Upper lobe of left lung (tissue), 6 donors: ENCODE measurements around the gene ANXA10. TPM values are rescaled to one million over a fixed set of nuclear protein-coding genes. Genes with fewer than 3 reads are reported as not detected.

ENCODE experiments used
- ATAC-seq, 2 donors: fragments of 200-7000 bp; cut with Tn5 transposase; one replicate each; pipeline ENCODE4 v1.9.1; 2022; ENCODE audit warnings: mild to moderate bottlenecking in 2 of 2, moderate library complexity in 2 of 2; ENCODE audit not compliant: low FRiP score in 2 of 2
- DNase-seq, 2 donors: peaks; one replicate each; pipeline ENCODE4 v3.0.0-alpha.2; 2019 to 2020
- H3K27ac ChIP-seq, 4 donors: fragments of 200-600 bp; sonication (generic); one replicate each; pipeline ENCODE4 v1.5.1; 2016 to 2019
- H3K27me3 ChIP-seq, 4 donors: fragments of 200-600 bp; sonication (generic); one replicate each; pipeline ENCODE4 v1.5.1; 2017 to 2019
- H3K36me3 ChIP-seq, 4 donors: fragments of 200-600 bp; sonication (generic); one replicate each; pipeline ENCODE4 v1.5.1; 2016 to 2019
- H3K4me1 ChIP-seq, 4 donors: fragments of 200-600 bp; sonication (generic); one replicate each; pipeline ENCODE4 v1.5.1; 2018 to 2019
- H3K4me3 ChIP-seq, 4 donors: fragments of 200-600 bp; sonication (generic); one replicate each; pipeline ENCODE4 v1.5.1; 2017 to 2019; ENCODE audit warnings: mild to moderate bottlenecking in 2 of 4, moderate library complexity in 1 of 4
- H3K9me3 ChIP-seq, 4 donors: fragments of 200-600 bp; sonication (generic); one replicate each; pipeline ENCODE4 v1.5.1; 2018 to 2019
- CTCF ChIP-seq, 6 experiments: fragments of 450-650 bp in 4 of 6; fragments of 200-600 bp in 2 of 6; sonication (generic) in 2 of 6; IDR thresholded peaks; one replicate each; pipeline ENCODE4 v1.5.1; 2016 to 2019; ENCODE audit warnings: antibody characterized with exemption in 6 of 6
- EP300 ChIP-seq, 4 donors: sonication (generic); formaldehyde crosslinking; IDR thresholded peaks; one replicate each; pipeline ENCODE4 v1.5.1; 2017; ENCODE audit warnings: antibody characterized with exemption in 4 of 4, control low read depth in 2 of 4
- POLR2A ChIP-seq, 4 donors: fragments of 450-650 bp; IDR thresholded peaks; one replicate each; pipeline ENCODE4 v1.5.1; 2016 to 2017; ENCODE audit warnings: antibody characterized with exemption in 4 of 4, mild to moderate bottlenecking in 2 of 4
- POLR2AphosphoS5 ChIP-seq, 2 donors: sonication (generic); formaldehyde crosslinking; IDR thresholded peaks; one replicate each; pipeline ENCODE4 v1.5.1; 2017; ENCODE audit warnings: antibody characterized with exemption in 2 of 2
- WGBS, 2 donors: methylation state at CpG; one replicate each; pipeline ENCODE4 v1.1.5; 2017 to 2018; 5-methylcytosine and 5-hydroxymethylcytosine counted together
- total RNA-seq, 6 donors: library from RNA; depleted of rRNA in 4 of 6; stranded (reverse); fragments of >200 nt in 4 of 6; gene quantifications; one replicate each; pipeline versions ENCODE4 v1.1.0 to v1.2.1, GENCODE V29; 2016 to 2021
- donor health status: DM: no; HTN: no; CAD: no; lungs with moderate emphysema.
- donor health status: DM: no; HTN: yes; CAD: no; lungs with severe emphysema.

Gene ANXA10
- total RNA-seq, 6 donors from 2014 or later, result not detected

GRCh38 chr4:168138143-168138542 lies 45.8 kb downstream of the ANXA10 start:
- WGBS, 2 donors, result 59 to 79% methylated on average over 3 of the region's 3 CpGs
- ATAC-seq, result no peak
- Histone ChIP-seq H3K27me3 (no peaks in the 10 kb centered on the region), H3K4me3 (no peak overlapping the region), H3K27ac (no peak overlapping the region), H3K4me1 (no peaks in the 10 kb centered on the region), H3K9me3 (no peaks in the 10 kb centered on the region), H3K36me3 (no peaks in the 10 kb centered on the region)
- no peak for DNase-seq
- no peak for TF ChIP-seq POLR2AphosphoS5 (IDR thresholded peaks at IDR 0.05)
- TF ChIP-seq CTCF (IDR thresholded peaks at IDR 0.05), result no peak
- no peak for TF ChIP-seq POLR2A (IDR thresholded peaks at IDR 0.05)
- TF ChIP-seq EP300 (IDR thresholded peaks at IDR 0.05), result no peak

- no peak for TF ChIP-seq POLR2AphosphoS5 (IDR thresholded peaks at IDR 0.05)
- no peak for TF ChIP-seq POLR2A (IDR thresholded peaks at IDR 0.05)
- TF ChIP-seq CTCF (IDR thresholded peaks at IDR 0.05), result no peak
- no peak for TF ChIP-seq EP300 (IDR thresholded peaks at IDR 0.05)
- Histone ChIP-seq H3K27me3 (no peaks in the 10 kb centered on the region), H3K36me3 (no peaks in the 10 kb centered on the region), H3K27ac (no peak overlapping the region), H3K4me3 (no peak overlapping the region), H3K9me3 (no peaks in the 10 kb centered on the region), H3K4me1 (no peaks in the 10 kb centered on the region)
- no peak for ATAC-seq
- WGBS, 2 donors, result 84 to 88% methylated on average over 5 of the region's 5 CpGs
- no peak for DNase-seq
Measured at GRCh38 chr4:168139336-168139735, 47.0 kb downstream of the ANXA10 start.

DNA sequence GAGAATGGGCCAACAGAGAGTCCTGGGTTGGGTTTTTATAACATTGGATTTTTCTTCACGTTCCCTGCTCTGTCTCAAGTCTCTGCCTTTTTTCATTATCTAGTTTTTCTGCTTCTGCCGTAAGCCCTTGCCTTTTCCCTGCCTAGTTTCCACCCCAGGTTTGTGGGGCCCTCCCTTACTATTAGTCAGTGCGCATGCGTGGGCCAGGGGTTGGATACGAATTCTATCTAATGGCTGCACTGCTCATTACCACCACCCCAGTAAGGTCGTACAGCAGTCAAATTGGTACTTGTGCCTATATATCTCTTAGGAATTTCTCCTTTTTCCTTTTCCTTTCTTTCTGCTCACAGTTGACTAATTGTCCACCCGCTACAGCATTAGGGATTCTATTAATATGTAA lies 49.4 kb downstream of the ANXA10 start:
- TF ChIP-seq POLR2AphosphoS5 (IDR thresholded peaks at IDR 0.05) (no peak), EP300 (IDR thresholded peaks at IDR 0.05) (no peak), CTCF (IDR thresholded peaks at IDR 0.05) (no peak), POLR2A (IDR thresholded peaks at IDR 0.05) (no peak)
- Histone ChIP-seq H3K27ac (no peak overlapping the region), H3K4me1 (no peaks in the 10 kb centered on the region), H3K9me3 (no peaks in the 10 kb centered on the region), H3K4me3 (no peak overlapping the region), H3K36me3 (no peaks in the 10 kb centered on the region), H3K27me3 (no peaks in the 10 kb centered on the region)
- DNase-seq (no peak), ATAC-seq (no peak)
- 91 to 94% methylated on average over 7 of the region's 7 CpGs for WGBS, 2 donors

DNA sequence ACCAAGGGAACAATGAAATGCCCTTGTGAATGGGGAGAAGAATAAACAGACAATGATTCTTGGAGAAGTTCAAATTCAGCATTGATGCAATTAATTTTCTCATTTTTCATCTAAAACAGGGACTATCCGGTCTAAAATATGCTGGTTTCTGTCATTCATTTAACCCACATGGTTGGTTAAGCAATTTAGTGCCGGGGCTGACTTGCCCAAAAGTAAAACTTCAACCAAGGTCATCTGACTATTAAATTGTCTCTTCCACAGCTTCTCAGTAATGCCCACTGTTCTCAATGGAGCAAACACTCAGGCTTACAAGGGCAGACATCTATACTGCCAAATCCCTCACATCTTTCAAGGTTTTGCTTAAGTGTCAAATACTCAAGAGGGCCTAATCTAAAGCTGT lies 51.3 kb downstream of the ANXA10 start:
- ATAC-seq, result no peak
- no peaks in the 10 kb centered on the region for H3K27me3 ChIP-seq
- no peaks in the 10 kb centered on the region for H3K4me1 ChIP-seq
- H3K27ac ChIP-seq, result no peak overlapping the region
- no peaks in the 10 kb centered on the region for H3K36me3 ChIP-seq
- H3K9me3 ChIP-seq, result no peaks in the 10 kb centered on the region
- H3K4me3 ChIP-seq, result no peak overlapping the region
- no peak for TF ChIP-seq CTCF (IDR thresholded peaks at IDR 0.05)
- no peak for TF ChIP-seq POLR2AphosphoS5 (IDR thresholded peaks at IDR 0.05)
- no peak for TF ChIP-seq EP300 (IDR thresholded peaks at IDR 0.05)
- no peak for TF ChIP-seq POLR2A (IDR thresholded peaks at IDR 0.05)
- DNase-seq, result no peak
- WGBS, 2 donors, result 77 to 85% methylated on average over 2 of the region's 2 CpGs

DNA sequence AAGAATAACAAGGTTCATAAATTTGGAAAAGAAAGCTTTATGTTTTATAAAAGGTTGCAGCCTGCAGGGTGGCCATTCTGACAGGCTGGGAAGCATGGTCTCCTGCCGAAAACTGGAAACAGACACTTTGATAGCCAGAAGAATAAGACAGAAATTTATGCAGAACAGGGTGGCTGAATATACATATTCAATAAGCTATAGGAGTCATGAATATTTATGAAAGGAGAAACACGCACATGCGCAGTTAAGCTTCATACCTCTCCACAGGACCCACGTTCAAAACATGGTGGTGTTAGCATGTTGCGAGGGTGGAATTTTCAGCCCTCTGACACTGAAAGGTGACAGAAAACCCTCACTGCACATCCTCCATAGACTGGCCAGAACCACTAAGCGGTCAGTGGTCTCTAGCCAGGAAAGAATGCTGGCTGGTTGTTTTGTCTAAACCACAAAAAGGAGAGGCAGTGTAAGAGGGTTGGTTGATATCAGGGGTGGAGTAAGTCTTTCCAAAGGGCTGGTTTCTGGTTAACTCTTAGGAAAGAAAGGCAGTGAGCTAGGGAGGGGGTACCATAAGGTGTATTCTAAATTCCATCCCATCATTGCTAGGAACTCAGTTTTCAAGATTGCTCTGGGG lies 58.2 kb downstream of the ANXA10 start:
- H3K4me3 ChIP-seq, result no peak overlapping the region
- H3K27ac ChIP-seq, result no peak overlapping the region
- 84 to 89% methylated on average over 6 of the region's 6 CpGs for WGBS, 2 donors
- no peak for DNase-seq
- no peak for ATAC-seq
- H3K4me1 ChIP-seq, result no peaks in the 10 kb centered on the region
- no peaks in the 10 kb centered on the region for H3K36me3 ChIP-seq
- H3K9me3 ChIP-seq, result no peaks in the 10 kb centered on the region
- no peak for TF ChIP-seq POLR2A (IDR thresholded peaks at IDR 0.05)
- TF ChIP-seq POLR2AphosphoS5 (IDR thresholded peaks at IDR 0.05), result no peak
- no peak for TF ChIP-seq EP300 (IDR thresholded peaks at IDR 0.05)
- TF ChIP-seq CTCF (IDR thresholded peaks at IDR 0.05), result no peak
- no peaks in the 10 kb centered on the region for H3K27me3 ChIP-seq
